T-helper 1 cell (primary cell): ENCODE data around the gene FGF1.

Experiments
- DNase-seq, 5 donors: peaks; one replicate each; pipeline ENCODE4 v3.0.0-alpha.2; 2012 to 2020

The FGF1 gene

GRCh38 chr5:142696379-142696778, 10.5 kb upstream of the FGF1 start:
- no peak for DNase-seq

- DNase-seq = no peak
Observed at GRCh38 chr5:142694092-142694856, 8.4 kb upstream of the FGF1 start.

DNA sequence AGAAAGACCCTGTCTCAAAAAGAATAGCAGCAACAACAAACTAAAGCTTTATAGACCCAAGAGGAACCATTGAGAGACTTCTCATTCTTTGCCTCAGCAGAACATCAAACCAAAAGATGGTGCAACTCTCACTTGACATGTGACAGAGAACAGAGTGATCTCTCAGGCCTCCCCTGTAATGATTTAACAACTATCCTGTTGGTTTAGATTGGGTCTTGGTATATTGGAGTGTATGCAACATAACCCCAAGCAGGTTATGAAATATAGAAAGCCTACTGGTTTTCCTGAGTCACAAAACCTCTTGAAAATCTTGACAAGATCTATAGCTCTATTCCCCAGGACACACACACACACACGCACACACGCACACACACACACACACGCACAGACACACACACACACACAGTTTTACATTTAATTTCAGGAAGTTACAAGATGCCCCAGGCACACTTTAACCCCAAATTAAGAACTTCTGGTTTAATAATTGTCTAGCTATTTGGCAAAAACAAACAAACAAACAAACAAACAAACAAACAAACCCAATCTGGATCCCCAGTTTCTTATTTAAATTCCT, 6.5 kb upstream of the FGF1 start:
- no peak for DNase-seq

- no peak for DNase-seq
Observed at GRCh38 chr5:142690667-142691066, 4.8 kb upstream of the FGF1 start.

GRCh38 chr5:142689081-142689480, 3.2 kb upstream of the FGF1 start:
- no peak for DNase-seq

GRCh38 chr5:142688281-142688989, 2.5 kb upstream of the FGF1 start:
- DNase-seq = no peak

DNA sequence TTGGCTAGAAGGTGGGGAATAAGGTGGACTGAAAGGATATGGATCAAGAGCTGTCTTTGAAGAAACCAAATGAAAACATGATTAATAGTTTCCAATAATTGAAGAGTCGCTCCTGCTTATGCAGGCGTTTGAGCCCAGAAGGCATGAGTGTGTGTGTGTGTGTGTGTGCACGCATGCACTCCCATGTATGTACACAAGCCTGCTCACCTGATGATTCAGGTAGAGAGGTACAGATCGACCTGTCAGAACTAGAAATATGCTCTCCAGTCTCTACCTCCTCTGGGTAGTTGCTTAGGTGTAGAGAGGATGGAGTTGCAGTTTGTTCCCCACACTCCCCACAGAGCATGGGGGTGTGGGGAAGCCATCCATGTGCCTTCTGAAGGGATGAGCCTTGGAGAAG, 1.1 kb upstream of the FGF1 start:
- DNase-seq = no peak

GRCh38 chr5:142686210-142686734, 382 bp upstream of the FGF1 start:
- no peak for DNase-seq

- DNase-seq = no peak
Observed at GRCh38 chr5:142684508-142685041, 1.3 kb downstream of the FGF1 start.

- DNase-seq = no peak
Observed at GRCh38 chr5:142683881-142684505, 1.9 kb downstream of the FGF1 start.

DNA sequence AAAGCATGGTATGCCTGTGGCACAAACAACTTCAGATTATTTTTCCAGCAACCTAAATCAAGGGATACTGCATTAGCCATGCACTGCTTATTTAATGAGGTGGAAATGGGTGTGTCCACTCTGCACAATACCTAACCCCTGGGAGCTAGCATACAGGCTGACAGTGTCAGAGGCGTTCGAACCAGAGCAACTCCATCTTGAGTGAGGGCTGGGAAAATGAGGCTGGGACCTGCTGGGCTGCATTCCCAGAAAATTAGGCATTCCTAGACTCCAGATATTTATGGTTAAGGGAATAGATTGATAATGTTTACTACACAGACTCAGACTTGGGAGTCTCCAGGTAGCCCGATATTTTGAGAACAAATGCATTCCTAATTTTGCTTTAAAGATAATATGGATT, 2.8 kb downstream of the FGF1 start:
- DNase-seq = no peak

DNA sequence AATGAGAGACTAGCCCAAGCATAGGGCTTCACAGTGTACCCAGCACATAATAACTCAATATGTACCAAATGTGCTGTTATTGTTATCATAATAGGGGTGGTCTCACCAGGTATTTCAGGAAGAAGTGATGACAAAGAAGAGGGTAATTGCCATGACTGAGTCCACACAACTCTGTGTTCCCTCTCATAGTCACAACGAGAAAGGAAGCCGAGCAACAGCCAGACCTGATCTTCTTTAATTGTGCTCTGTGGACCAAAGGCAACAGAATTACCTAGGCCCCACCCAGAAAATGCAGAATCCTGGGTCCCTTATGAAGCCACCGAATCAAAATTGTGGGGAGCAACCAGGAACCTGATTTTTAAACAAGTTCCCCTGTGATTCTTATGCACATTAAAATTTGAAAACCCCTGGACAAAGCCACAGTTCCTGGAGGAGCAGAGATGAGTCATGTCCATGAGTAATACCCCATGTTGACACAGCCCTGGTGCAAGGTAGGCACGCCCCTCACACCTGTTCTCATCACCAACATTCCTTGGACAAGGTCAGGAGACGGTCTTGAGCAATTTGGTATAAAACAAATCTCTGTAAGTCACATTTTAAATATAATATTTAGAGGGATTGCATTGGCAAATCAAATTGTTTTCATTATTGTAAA, 5.2 kb downstream of the FGF1 start:
- DNase-seq = no peak

GRCh38 chr5:142679744-142680143, 6.1 kb downstream of the FGF1 start:
- DNase-seq = no peak

GRCh38 chr5:142678529-142678928, 7.4 kb downstream of the FGF1 start:
- no peak for DNase-seq

DNA sequence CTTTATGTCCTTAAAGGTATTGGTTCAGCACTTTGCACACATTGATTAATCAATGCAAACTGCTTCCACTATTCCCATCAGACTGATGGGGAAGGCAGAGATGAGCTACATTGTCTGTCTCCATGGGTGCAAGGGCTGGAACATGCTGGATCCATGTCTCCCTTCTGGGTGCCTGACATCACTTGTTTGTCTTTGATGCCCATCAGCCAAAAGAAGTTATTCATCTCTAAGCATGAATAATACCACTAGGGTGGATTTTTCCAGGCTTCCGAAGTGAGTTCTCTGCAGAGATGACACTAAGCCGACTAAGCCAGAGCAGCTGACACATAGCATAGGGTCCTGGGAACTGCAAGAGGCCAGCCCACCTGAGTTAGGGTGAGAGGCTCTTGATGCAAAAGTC, 8.7 kb downstream of the FGF1 start:
- no peak for DNase-seq

DNA sequence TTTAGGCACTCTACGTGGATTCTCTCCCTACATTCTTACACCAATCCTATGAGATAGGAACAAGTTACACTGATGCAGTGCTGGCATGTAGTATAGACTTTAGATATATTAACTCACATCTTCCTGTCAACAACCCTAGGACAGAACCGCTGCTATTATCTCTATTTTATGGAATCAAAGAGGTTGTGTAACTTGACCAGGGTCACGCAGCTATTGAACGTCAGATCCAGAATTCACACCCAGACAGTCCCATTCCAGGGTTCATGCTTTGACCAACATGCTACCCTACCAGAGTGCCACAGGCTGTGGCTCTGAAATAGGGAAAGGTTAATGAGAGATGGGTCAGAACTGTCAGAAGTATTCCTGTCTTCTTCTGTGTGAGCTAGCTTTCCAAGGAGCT, 9.6 kb downstream of the FGF1 start:
- no peak for DNase-seq

GRCh38 chr5:142674531-142675469, 11.1 kb downstream of the FGF1 start:
- DNase-seq = no peak

DNA sequence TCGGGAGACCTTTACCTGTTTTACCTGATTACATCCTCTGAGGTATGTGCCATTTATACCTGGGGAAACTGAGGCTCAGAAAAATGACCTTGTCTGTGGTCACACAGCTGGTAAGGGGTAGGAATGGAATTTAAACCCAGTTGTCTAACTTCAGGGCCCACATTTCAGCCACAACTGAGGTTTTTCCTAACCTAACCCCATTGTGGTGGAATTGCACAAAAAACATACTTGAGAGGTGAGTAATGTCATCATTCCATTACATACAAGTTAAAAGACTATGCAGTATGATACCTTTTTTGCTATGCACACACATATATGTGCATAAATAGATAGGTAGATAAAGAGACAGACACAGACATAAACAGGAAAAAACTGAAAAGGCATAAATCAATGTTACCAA, 14.1 kb downstream of the FGF1 start:
- no peak for DNase-seq

- DNase-seq = no peak
Observed at GRCh38 chr5:142671266-142671665, 14.6 kb downstream of the FGF1 start.

- DNase-seq = no peak
Observed at GRCh38 chr5:142670804-142671203, 15.1 kb downstream of the FGF1 start.

DNA sequence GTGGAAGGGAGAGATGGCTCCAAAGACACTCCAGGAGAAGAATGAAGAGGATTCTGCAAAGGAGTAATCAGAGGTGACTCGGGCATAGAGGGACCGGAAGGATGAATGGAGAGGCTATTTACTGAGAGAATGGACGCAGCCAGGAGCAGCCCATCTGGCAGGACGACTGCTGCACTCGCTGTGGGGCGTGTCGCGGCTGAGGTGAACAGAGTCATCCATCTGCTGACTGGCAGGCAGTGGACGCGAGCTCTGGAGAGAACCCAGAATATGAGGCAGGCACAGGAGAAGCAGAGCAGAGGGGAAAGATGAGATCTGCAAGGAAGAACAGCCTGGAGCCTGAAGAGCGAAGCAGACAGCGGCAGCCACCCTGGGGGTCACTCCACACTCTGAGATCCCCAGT, 16.4 kb downstream of the FGF1 start:
- no peak for DNase-seq
